Raji (cell line): ENCODE data around the gene CRACDL.

Experiments
- POLR2A ChIP-seq: IDR thresholded peaks from 2 replicates; pipeline ENCODE4 v1.6.1; 2011; ENCODE audit warnings: low read depth, low read length, control low read depth; ENCODE audit not compliant: insufficient read depth

CRACDL gene

GRCh38 chr2:98869272-98869641 is 66.8 kb downstream of the CRACDL start:
- no peak for TF ChIP-seq POLR2A

- no peak for TF ChIP-seq POLR2A
Observed at GRCh38 chr2:98868548-98869271, 67.3 kb downstream of the CRACDL start.

- no peak for TF ChIP-seq POLR2A
Observed at GRCh38 chr2:98867539-98868309, 68.3 kb downstream of the CRACDL start.

GRCh38 chr2:98866033-98866432 is 70.0 kb downstream of the CRACDL start:
- TF ChIP-seq POLR2A = no peak

GRCh38 chr2:98861601-98862000 is 74.4 kb downstream of the CRACDL start:
- no peak for TF ChIP-seq POLR2A

- TF ChIP-seq POLR2A = no peak
Observed at GRCh38 chr2:98859323-98859722, 76.7 kb downstream of the CRACDL start.

- no peak for TF ChIP-seq POLR2A
Observed at GRCh38 chr2:98857001-98857400, 79.0 kb downstream of the CRACDL start.

GRCh38 chr2:98854682-98855081 is 81.3 kb downstream of the CRACDL start:
- no peak for TF ChIP-seq POLR2A

- TF ChIP-seq POLR2A = no peak
Observed at GRCh38 chr2:98852932-98853331, 83.1 kb downstream of the CRACDL start.

- no peak for TF ChIP-seq POLR2A
Observed at GRCh38 chr2:98850074-98850473, 86.0 kb downstream of the CRACDL start.

GRCh38 chr2:98849113-98849512 is 86.9 kb downstream of the CRACDL start:
- no peak for TF ChIP-seq POLR2A

GRCh38 chr2:98847853-98848252 is 88.2 kb downstream of the CRACDL start:
- TF ChIP-seq POLR2A = no peak

GRCh38 chr2:98846041-98846440 is 90.0 kb downstream of the CRACDL start:
- TF ChIP-seq POLR2A = no peak

- TF ChIP-seq POLR2A = no peak
Observed at GRCh38 chr2:98842136-98842535, 93.9 kb downstream of the CRACDL start.

- TF ChIP-seq POLR2A = no peak
Observed at GRCh38 chr2:98839292-98839691, 96.7 kb downstream of the CRACDL start.

- no peak for TF ChIP-seq POLR2A
Observed at GRCh38 chr2:98835831-98836385, 100.1 kb downstream of the CRACDL start.
